Activated T-cell treated with anti-CD3 and anti-CD28 coated beads, Interleukin-2, amount 50 U/mL, for 72 hours (primary cell): ENCODE data around the gene MADD. TPM values are rescaled to one million over a fixed set of nuclear protein-coding genes. Genes with fewer than 3 reads are reported as not detected.
A peak's percentile ranks its signal among the peaks of the same experiment; 100 is the strongest.

Experiments used
- ATAC-seq, 2 donors: fragments of 150-1000 bp; cut with Tn5 transposase; replicated peaks in 1 of 2; 2 replicates each; pipeline ENCODE4 v1.10.0; 2021; ENCODE audit warnings: moderate library complexity in 2 of 2, mild to moderate bottlenecking in 1 of 2
- DNase-seq, 2 donors: peaks; one replicate each; pipeline ENCODE4 v3.0.0; 2021 to 2022; ENCODE audit warnings: mixed read lengths in 1 of 2
- H3K27ac Mint-ChIP-seq: one replicate; pipeline ENCODE4 v1.8.0; 2022; ENCODE audit warnings: mild to moderate bottlenecking, moderate library complexity, mixed read lengths
- H3K27me3 Mint-ChIP-seq: one replicate; pipeline ENCODE4 v1.8.0; 2022; ENCODE audit warnings: low read depth, mixed read lengths
- H3K36me3 Mint-ChIP-seq, 2 donors: one replicate each; pipeline ENCODE4 v1.8.0; 2022; ENCODE audit warnings: mixed read lengths in 2 of 2, mild to moderate bottlenecking in 1 of 2; ENCODE audit not compliant: insufficient read depth in 2 of 2
- H3K4me1 Mint-ChIP-seq: one replicate; pipeline ENCODE4 v1.8.0; 2022; ENCODE audit warnings: low read depth, mixed read lengths
- H3K4me3 Mint-ChIP-seq, 2 donors: one replicate each; pipeline ENCODE4 v1.8.0; 2022; ENCODE audit warnings: mild to moderate bottlenecking in 2 of 2, mixed read lengths in 2 of 2, moderate library complexity in 2 of 2
- H3K9me3 Mint-ChIP-seq, 2 donors: one replicate each; pipeline ENCODE4 v1.8.0; 2022; ENCODE audit warnings: mixed read lengths in 2 of 2
- total RNA-seq, 2 donors: library from RNA; stranded (reverse); gene quantifications; one replicate each; pipeline ENCODE4 v1.2.3, GENCODE V29; 2022

Gene MADD
- total RNA-seq, 2 donors from 2014 or later: 68.6 to 73.5 TPM

DNA sequence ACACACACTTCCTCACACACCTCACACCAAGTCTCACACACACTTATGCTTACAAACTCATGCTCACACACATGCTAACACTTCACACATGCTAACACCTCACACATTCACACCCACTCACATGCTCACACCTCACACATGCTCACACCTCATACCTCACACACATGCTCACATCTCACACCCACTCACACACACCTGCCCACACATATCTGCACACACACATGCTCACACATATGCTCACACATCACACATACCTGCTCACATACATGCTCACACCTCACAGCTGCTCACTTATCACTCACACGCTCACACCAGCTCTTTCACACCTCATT, 87.0 kb downstream of the MADD start:
- DNase-seq: no peak
- H3K27ac Mint-ChIP-seq: no peak overlapping the region
- H3K27me3 Mint-ChIP-seq: no peaks in the 10 kb centered on the region
- H3K4me1 Mint-ChIP-seq: peaks cover 21% of the 10 kb centered on the region
- no peaks in the 10 kb centered on the region for H3K36me3 Mint-ChIP-seq
- ATAC-seq: no peak
- no peak overlapping the region for H3K4me3 Mint-ChIP-seq
- H3K9me3 Mint-ChIP-seq: no peaks in the 10 kb centered on the region

DNA sequence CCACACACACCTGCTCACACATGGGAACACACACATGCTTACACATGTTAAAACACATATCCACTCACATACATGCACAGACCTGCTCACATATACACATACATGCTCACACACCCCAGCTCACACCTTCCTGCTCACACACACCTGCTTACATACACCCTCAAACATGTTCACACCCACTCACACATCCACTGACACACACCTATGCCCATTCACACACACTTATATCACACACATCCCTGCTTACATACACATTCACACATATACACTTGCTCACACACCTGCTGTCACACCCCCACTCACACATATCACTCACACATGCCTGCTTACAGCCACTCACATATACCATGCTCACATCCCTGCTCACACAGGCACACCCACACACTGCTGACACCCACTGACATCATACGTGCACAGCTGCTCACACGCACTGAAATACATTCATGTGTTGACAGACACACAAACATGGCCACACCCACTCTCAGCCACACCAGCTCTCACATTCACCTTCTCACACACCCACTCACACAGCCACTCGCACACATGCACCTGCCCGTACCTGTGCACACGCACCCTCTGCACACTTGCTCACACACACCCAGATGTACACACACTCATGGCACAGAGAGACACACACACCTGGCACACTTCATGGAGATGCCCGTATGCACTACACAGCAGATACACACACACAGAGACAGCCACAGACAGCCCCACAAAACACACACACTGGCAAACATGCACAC, 88.2 kb downstream of the MADD start:
- DNase-seq: no peak
- Mint-ChIP-seq H3K4me1 (peaks cover 21% of the 10 kb centered on the region), H3K27ac (no peak overlapping the region), H3K27me3 (no peaks in the 10 kb centered on the region), H3K4me3 (no peak overlapping the region), H3K9me3 (no peaks in the 10 kb centered on the region), H3K36me3 (no peaks in the 10 kb centered on the region)
- ATAC-seq: no peak

DNA sequence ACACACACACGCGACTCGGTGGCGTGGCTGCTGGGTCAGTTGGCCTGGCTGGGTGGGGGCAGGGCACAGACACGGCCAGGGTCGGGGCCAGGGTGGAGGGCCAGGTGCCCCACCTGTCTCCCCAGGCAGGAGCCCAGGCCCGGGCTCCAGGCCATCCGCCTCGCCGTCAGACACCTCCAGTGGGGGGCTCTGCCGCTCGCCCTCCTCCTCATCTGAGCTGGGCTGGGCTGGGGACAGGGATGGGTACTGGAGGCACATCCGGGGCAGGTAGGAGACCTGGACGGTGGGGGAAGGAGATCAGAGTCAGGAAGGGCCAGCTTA, 88.8 kb downstream of the MADD start:
- Mint-ChIP-seq H3K4me3 (no peak overlapping the region), H3K27ac (no peak overlapping the region), H3K9me3 (no peaks in the 10 kb centered on the region), H3K27me3 (no peaks in the 10 kb centered on the region), H3K36me3 (no peaks in the 10 kb centered on the region), H3K4me1 (peaks cover 21% of the 10 kb centered on the region)
- DNase-seq (no peak), ATAC-seq (no peak)

DNA sequence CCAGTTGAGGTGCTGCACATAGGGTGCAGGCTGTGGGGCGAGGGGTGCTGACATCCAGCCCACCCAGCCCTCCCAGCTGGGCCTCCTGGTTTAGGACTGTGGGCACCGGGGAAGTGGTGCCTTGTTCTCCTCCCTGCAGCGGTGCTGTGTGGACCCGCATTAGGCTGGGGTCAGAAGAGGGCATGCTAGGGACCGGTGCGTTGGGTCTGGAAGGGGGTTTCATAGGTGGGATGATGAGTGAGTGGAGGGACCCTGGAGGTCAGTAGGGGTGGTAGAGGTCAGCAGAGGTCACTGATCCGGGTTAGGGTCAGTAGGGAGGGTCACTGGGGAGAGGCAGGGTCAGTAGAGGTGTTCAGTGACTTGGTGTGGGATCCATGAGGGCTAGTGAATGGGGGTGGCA, 89.2 kb downstream of the MADD start:
- no peak for ATAC-seq
- DNase-seq: no peak
- Mint-ChIP-seq H3K4me3 (no peak overlapping the region), H3K27me3 (no peaks in the 10 kb centered on the region), H3K27ac (no peak overlapping the region), H3K4me1 (peaks cover 21% of the 10 kb centered on the region), H3K9me3 (no peaks in the 10 kb centered on the region), H3K36me3 (no peaks in the 10 kb centered on the region)

DNA sequence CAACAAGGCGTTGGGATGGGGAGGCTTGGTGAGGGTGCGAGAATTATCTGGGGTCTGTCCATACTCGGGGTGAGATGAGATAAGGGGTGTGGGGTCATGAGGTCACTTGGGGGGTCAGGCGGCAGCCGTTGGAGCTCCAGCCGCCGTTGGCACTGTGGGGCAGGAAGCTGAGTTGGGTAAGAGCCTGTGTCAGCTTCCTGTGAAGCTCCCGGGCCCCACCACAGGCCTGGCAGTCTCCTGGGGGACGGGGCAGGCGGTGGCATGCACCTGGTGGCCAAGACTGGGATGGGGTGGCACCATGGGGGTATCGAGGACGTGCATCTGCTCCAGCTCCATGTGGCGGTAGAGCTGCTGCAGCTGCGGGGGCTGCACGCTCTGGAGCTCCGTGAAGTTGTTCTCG, 89.7 kb downstream of the MADD start:
- Mint-ChIP-seq H3K4me1 (peaks cover 21% of the 10 kb centered on the region), H3K27me3 (no peaks in the 10 kb centered on the region), H3K36me3 (no peaks in the 10 kb centered on the region), H3K9me3 (no peaks in the 10 kb centered on the region), H3K4me3 (no peak overlapping the region), H3K27ac (no peak overlapping the region)
- ATAC-seq (peak in 1 of 2 donors; percentile 61), DNase-seq (peak; percentile 11 to 17)

DNA sequence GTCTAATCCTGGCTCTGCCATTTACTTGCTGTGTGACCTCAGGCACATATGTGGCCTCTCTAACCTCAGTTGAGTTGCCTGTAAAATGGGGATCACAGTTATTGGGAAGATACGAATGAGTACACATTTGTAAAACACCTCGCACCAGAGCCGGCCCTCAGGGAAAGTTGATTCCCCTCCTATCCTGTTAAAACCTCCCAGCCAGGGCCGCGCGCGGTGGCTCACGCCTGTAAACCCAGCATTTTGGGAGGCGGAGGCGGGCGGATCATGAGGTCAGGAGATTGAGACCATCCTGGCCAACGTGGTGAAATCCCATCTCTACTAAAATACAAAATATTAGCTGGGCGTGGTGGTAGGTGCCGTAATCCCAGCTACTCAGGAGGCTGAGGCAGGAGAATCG, 90.4 kb downstream of the MADD start:
- Mint-ChIP-seq H3K9me3 (no peaks in the 10 kb centered on the region), H3K36me3 (no peaks in the 10 kb centered on the region), H3K4me3 (no peak overlapping the region), H3K27ac (no peak overlapping the region), H3K4me1 (peaks cover 21% of the 10 kb centered on the region), H3K27me3 (no peaks in the 10 kb centered on the region)
- no peak for DNase-seq
- no peak for ATAC-seq

DNA sequence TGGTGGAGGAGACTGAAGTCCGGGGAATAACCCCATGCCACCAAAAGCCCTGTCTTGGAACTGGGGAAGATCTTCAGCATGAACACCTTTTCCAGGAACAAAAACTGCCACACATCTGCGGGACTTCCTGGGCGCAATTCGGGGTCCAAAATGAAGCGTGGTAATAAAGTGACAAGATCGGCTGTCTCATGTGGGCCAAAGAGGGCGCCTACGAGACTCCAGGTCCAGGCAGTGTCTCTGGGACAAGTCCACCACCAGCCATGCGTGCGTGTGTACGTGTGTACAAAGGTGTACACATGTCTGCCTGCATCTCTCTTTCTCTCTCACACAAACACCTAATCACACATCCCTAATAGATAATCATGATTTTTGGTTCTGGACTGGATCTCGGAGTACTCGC, 91.5 kb downstream of the MADD start:
- no peaks in the 10 kb centered on the region for H3K27me3 Mint-ChIP-seq
- H3K36me3 Mint-ChIP-seq: no peaks in the 10 kb centered on the region
- ATAC-seq (no peak), DNase-seq (no peak)
- no peaks in the 10 kb centered on the region for H3K9me3 Mint-ChIP-seq
- peak overlapping the region in 1 of 2 donors; percentile 22 for H3K4me3 Mint-ChIP-seq
- H3K4me1 Mint-ChIP-seq: peaks cover 27% of the 10 kb centered on the region
- no peak overlapping the region for H3K27ac Mint-ChIP-seq

DNA sequence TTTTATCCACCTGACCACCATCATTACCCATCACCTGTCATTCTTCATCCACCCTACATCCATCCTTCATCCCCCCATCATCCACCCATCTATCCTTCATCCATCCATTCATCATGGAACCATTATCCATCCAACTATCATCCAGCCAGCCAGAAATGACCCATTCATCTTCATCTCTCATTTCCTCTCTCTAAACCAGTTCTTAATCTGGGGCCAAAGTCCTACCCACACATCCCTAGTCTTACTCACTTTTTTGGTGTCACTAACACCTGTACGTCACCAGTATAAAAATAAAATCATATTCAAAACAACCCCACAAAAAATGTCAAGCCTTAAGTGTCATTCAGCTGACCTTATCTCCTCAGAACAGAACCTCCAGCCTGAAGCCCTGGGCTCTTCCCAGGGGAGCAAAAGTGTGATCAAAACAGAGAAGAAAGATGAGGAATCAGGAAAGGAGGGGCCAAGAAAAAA, 96.1 kb downstream of the MADD start:
- Mint-ChIP-seq H3K36me3 (no peaks in the 10 kb centered on the region), H3K27me3 (no peaks in the 10 kb centered on the region), H3K4me3 (no peak overlapping the region), H3K27ac (no peak overlapping the region), H3K4me1 (peaks cover 35% of the 10 kb centered on the region), H3K9me3 (no peaks in the 10 kb centered on the region)
- DNase-seq (no peak), ATAC-seq (peak in 1 of 2 donors; percentile 75)

DNA sequence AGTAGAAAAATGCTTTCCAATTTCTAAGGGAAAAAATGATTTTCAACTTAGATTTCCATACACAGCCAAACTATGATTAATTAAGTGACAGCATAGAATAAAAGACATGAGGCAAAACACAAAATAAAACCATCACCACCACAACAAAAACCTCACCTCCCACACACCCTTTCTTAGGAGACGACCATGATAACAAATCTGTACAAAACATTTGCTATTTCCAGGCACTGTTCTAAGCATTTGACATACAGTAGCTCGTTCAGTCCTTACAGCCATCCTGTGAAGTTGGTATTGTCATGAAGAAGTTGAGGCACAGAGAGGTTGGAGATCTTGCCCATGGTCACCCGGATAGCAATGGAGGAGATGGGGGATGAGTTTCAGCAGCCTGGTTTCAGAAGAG, 99.7 kb downstream of the MADD start:
- peak overlapping the region; percentile 48 for H3K27ac Mint-ChIP-seq

DNA sequence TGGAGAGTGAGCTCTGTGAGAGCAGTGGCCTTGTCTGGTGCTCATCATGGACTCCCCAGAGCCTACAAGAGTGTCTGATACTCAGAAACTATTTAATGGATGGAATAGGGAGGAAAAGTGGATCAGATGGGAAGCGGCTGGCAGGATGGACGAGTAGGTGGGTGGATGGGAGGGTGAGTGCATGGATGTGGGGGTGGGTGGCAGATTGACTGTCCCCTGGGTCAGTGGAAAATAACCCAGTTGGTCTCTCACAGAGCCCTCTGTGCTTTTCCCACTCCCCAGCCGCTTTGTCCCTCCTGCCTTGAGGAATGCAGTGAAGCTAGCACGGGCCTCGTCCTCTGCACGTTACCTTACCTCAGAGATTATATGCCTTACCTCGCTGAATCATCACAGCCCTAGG, 102.5 kb downstream of the MADD start:
- Mint-ChIP-seq H3K9me3 (no peaks in the 10 kb centered on the region), H3K27ac (no peak overlapping the region), H3K36me3 (no peaks in the 10 kb centered on the region), H3K27me3 (no peaks in the 10 kb centered on the region), H3K4me3 (no peak overlapping the region), H3K4me1 (peaks cover 34% of the 10 kb centered on the region)
- no peak for DNase-seq
- no peak for ATAC-seq

More for the DNA sequence above, 99.7 kb downstream of the MADD start:
- H3K4me1 Mint-ChIP-seq: peaks cover 38% of the 10 kb centered on the region
- ATAC-seq (peak; percentile 15 to 53), DNase-seq (peak in 1 of 2 donors; percentile 27)
- no peaks in the 10 kb centered on the region for H3K27me3 Mint-ChIP-seq
- H3K9me3 Mint-ChIP-seq: no peaks in the 10 kb centered on the region
- H3K36me3 Mint-ChIP-seq: no peaks in the 10 kb centered on the region
- peak overlapping the region; percentile 6 to 14 for H3K4me3 Mint-ChIP-seq

DNA sequence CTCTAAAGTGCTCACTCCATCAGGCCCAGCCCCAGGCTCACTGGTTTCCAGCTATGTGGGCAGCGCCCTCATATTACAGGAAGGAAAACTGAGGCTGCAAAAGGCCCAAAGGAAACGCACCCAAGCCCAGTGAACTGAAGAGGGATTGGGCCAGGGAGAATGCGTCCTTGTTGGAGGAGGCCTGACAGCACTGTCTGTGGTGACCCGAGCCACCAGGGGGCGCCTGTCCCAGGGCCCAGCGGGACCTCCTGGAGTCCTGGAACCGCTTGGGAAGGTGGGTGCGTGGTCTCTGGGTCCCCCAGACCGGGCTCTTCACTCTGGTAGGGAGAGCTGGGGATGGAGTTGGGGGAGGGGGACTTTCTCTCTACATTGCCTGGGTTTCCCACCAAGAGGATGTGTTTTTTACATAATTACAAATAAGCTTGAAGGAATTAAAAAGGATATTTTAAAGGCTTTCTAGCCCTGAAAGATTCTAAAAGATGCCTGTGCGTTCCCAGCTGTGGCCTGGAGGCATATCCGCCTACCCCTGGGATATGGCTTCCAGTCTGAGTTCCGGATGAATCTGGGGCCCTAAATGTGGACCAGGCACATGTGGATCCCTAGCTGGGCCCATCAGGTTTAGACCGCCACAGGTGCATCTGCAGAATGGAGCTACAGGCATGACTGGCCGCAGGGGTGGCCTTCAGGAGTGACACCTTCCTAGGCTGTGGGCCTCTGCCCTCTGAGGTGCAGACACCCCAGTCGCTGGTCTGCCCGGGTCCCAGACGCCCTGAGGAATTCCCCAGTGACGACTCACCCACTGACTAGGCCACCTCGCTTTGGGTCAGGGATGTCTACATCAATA, 104.2 kb downstream of the MADD start:
- peak overlapping the region; percentile 51 for H3K27ac Mint-ChIP-seq
- H3K9me3 Mint-ChIP-seq: no peaks in the 10 kb centered on the region
- H3K27me3 Mint-ChIP-seq: no peaks in the 10 kb centered on the region
- no peaks in the 10 kb centered on the region for H3K36me3 Mint-ChIP-seq
- peak; percentile 87 to 92 for DNase-seq
- peak; percentile 85 to 90 for ATAC-seq
- H3K4me1 Mint-ChIP-seq: peaks cover 26% of the 10 kb centered on the region
- H3K4me3 Mint-ChIP-seq: peak overlapping the region in 1 of 2 donors; percentile 46

DNA sequence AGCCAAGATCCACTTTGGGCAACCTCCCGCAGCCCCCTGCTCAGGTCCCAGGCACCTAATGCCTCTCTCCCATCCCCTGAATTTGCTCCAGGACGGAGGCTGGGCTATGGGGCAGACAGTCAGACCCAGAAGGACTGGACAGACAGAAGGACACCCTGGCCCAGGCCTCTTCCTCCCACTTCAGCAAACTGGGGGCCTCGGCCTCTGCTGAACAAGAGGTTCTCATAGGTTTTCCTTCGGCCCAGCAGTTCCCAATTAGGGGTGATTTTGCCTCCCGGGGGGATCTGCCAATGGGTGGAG, 104.7 kb downstream of the MADD start:
- no peak for DNase-seq
- H3K27ac Mint-ChIP-seq: no peak overlapping the region
- no peaks in the 10 kb centered on the region for H3K9me3 Mint-ChIP-seq
- H3K4me1 Mint-ChIP-seq: peaks cover 20% of the 10 kb centered on the region
- H3K27me3 Mint-ChIP-seq: no peaks in the 10 kb centered on the region
- no peak for ATAC-seq
- no peaks in the 10 kb centered on the region for H3K36me3 Mint-ChIP-seq
- H3K4me3 Mint-ChIP-seq: no peak overlapping the region

DNA sequence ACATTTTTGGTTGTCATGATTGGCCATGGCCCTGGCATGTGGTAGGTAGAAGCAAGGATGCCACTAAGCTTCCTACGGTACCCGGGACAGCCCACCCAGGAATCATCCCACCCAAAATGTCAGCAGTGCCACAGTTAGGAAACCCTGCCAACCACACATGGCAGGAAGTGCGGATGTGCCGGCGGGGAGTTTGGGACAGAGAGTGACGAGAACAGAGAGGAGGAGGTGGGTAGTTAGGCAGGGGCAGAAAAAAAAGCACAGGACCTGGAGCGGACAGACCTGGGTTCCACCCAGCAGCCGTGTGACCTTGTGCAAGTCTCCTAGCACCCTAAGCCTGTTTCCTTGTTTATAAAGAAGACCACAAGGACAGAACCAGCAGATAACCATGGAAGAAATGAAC, 105.1 kb downstream of the MADD start:
- Mint-ChIP-seq H3K4me3 (no peak overlapping the region), H3K36me3 (no peaks in the 10 kb centered on the region), H3K9me3 (no peaks in the 10 kb centered on the region), H3K27ac (no peak overlapping the region), H3K27me3 (no peaks in the 10 kb centered on the region), H3K4me1 (peaks cover 17% of the 10 kb centered on the region)
- DNase-seq (no peak), ATAC-seq (no peak)
